Brain microvascular endothelial cell (primary cell): Measurements from ENCODE around the gene FGF2.

Source experiments
- DNase-seq: peaks from one replicate; pipeline ENCODE4 v3.0.0-alpha.2; 2020
- H3K27ac ChIP-seq: fragments of 250-450 bp; sonication (Bioruptor Pico); 2 replicates; pipeline ENCODE4 v1.5.1; 2020; ENCODE audit warnings: mild to moderate bottlenecking, moderate library complexity
- H3K27me3 ChIP-seq: fragments of 250-450 bp; sonication (Bioruptor Pico); replicated peaks from 2 replicates; pipeline ENCODE4 v1.5.1; 2020; ENCODE audit warnings: mild to moderate bottlenecking
- H3K36me3 ChIP-seq: fragments of 250-450 bp; sonication (Bioruptor Pico); replicated peaks from 2 replicates; pipeline ENCODE4 v1.5.1; 2020; ENCODE audit warnings: mild to moderate bottlenecking
- H3K4me3 ChIP-seq: 2 replicates; pipeline ENCODE4 v1.5.1; 2011; ENCODE audit warnings: low read depth, mild to moderate bottlenecking, control low read depth, low read length, moderate library complexity
- in situ Hi-C: cut with HindIII; loops from 2 replicates; pipeline ENCODE4 v1.10.0; 2017; ENCODE audit warnings: low sequenced_read_pairs, low pct_ligation_motif_present
- TF ChIP-seq, protein P1 (sequence below): IDR thresholded peaks from 2 replicates; pipeline ENCODE4 v1.5.1; 2011; ENCODE audit warnings: low read depth, mild to moderate bottlenecking, moderate library complexity, low read length, control low read depth, inconsistent platforms; ENCODE audit errors: missing control alignments

The FGF2 gene

DNA sequence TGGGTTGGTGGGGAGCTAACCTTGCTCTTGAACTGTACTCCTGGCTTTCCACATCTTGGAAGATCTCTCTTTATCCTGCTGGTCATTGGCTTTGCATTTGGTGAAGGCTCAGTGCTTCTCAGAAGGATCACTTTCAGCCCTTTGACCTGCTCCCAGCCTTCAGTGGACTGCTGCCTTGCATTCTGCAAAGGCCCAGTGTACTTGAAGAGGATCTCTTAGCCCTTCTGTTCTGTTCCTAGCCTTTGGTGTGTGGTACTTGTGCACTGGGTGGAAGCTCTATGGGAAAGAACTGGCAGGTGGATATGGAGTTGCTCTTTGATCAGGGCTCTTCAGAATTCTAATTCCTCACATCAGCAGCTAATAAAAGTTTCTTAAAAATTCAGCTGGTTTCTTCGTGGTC lies 46.5 kb downstream of the FGF2 start:
- Histone ChIP-seq H3K27ac (peak overlapping the region; percentile 77), H3K36me3 (peaks cover 4% of the 10 kb centered on the region), H3K4me3 (no peak overlapping the region), H3K27me3 (no peaks in the 10 kb centered on the region)
- TF ChIP-seq, protein P1, sequence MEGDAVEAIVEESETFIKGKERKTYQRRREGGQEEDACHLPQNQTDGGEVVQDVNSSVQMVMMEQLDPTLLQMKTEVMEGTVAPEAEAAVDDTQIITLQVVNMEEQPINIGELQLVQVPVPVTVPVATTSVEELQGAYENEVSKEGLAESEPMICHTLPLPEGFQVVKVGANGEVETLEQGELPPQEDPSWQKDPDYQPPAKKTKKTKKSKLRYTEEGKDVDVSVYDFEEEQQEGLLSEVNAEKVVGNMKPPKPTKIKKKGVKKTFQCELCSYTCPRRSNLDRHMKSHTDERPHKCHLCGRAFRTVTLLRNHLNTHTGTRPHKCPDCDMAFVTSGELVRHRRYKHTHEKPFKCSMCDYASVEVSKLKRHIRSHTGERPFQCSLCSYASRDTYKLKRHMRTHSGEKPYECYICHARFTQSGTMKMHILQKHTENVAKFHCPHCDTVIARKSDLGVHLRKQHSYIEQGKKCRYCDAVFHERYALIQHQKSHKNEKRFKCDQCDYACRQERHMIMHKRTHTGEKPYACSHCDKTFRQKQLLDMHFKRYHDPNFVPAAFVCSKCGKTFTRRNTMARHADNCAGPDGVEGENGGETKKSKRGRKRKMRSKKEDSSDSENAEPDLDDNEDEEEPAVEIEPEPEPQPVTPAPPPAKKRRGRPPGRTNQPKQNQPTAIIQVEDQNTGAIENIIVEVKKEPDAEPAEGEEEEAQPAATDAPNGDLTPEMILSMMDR: no peak
- in situ Hi-C loops: no loop called here
- DNase-seq: no peak

DNA sequence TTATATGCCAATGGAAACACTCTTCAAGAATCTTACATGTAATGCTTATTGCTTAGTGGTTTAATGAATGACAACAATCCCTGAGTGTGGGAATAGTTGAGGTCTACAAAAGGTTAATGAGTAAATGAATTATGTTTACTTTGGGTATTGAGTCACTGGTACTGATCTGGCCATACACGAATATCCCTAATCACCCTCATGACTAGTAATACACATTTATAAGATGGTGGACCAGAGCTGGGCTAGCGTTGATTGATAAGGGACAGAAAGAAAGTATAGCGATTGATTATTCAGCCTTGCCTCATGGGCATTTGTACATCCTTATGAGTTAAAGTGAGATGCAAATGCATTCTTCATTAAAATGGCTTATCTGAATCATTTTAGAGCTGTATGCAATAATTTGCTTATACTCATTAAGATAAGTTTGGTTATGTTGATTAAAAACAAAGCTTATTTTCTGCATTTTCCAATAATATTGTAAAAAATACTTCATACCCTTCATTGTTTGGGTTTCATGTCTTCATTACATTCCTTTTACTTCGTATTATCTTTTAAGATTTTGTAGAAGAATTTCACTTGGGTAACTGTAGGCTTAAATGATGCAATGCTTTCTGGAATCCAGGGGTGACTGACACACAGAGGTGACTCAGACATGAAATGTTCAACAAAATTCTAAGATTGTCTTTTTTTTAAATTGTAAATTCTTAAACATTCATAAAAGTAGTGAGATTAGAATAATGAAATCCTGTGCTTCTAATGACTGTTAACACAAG lies 47.4 kb downstream of the FGF2 start:
- TF ChIP-seq, protein P1: no peak
- in situ Hi-C loops: no loop called here
- DNase-seq: peak; percentile 72
- peaks cover 4% of the 10 kb centered on the region for H3K36me3 ChIP-seq
- H3K27ac ChIP-seq: peak overlapping the region; percentile 77
- no peaks in the 10 kb centered on the region for H3K27me3 ChIP-seq
- H3K4me3 ChIP-seq: peak overlapping the region; percentile 3

DNA sequence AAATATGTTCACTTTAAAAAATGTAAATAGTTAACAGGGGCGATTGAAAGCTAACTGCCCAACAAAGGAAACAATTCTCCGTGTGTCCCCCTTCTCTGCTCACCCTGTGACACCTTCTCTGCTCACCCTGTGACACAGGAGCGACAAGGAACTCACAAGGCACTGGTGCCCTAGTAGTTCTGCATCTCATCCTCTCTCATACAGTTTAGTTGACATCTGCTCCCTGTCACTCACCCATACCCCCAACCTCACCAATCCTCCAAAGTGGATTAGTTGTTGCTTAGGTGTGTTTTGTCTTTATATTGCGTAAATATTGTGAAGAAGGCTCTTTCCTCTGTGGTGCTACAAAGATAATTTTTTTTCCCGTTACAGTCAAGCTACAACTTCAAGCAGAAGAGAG lies 49.3 kb downstream of the FGF2 start:
- DNase-seq: no peak
- Histone ChIP-seq H3K27me3 (no peaks in the 10 kb centered on the region), H3K27ac (no peak overlapping the region), H3K4me3 (no peak overlapping the region), H3K36me3 (peaks cover 15% of the 10 kb centered on the region)
- in situ Hi-C loops: no loop called here
- TF ChIP-seq, protein P1: no peak

DNA sequence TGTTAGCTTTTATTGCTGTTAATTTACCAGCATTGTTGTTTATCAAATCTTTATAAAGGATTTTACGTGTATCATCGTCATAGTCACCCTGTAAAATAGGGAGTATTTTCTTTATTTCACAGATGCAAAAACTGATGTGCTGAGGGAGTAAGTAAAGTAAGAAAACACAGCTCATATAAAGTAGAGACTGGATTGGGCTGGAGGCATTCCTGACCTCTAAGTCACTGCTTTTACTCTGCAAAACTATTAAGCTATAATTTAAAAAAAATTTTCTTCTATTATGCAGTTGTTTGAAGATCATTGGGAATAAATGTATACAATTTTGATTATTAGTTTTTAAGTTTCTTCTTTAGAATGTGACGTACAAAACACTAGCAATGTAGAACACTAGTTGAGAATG lies 49.8 kb downstream of the FGF2 start:
- Histone ChIP-seq H3K36me3 (peaks cover 20% of the 10 kb centered on the region), H3K27ac (no peak overlapping the region)
- TF ChIP-seq, protein P1: no peak

DNA sequence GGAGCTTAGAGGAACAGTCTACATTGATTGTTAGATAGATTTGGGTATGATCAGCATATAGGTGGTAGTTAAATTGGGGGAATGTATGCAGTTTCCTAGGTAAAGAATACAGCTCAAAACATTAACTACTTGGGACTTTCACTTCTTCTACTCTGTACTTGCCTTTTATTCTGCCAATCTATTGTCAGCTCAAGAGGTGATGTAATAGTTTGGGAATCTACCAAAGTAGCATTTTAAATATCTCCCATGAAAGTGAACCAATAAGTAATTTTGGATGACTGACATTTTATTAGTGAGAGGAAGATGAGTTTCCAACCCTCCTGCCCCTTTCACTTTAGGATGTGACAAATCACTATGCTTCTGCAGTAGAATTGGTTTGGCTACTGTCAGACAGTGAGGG lies 52.4 kb downstream of the FGF2 start:
- in situ Hi-C loops: no loop called here
- DNase-seq: no peak
- no peak overlapping the region for H3K27ac ChIP-seq
- H3K27me3 ChIP-seq: no peaks in the 10 kb centered on the region
- TF ChIP-seq, protein P1: no peak
- H3K4me3 ChIP-seq: no peak overlapping the region
- H3K36me3 ChIP-seq: peaks cover 31% of the 10 kb centered on the region

More for the DNA sequence above, 49.8 kb downstream of the FGF2 start:
- in situ Hi-C loops: no loop called here
- no peak overlapping the region for H3K4me3 ChIP-seq
- DNase-seq: no peak
- no peaks in the 10 kb centered on the region for H3K27me3 ChIP-seq
